Activated T-cell treated with anti-CD3 and anti-CD28 coated beads, Interleukin-2, amount 50 U/mL, for 1 hour (primary cell): ENCODE results near the gene CORIN.

ENCODE experiments used
- DNase-seq: peaks from one replicate; pipeline ENCODE4 v3.0.0-alpha.2; 2020

CORIN gene

GRCh38 chr4:47669946-47670345 lies 167.9 kb downstream of the CORIN start:
- DNase-seq: no peak

- no peak for DNase-seq
Measured at GRCh38 chr4:47668810-47669408, 169.0 kb downstream of the CORIN start.

- DNase-seq: no peak
Measured at GRCh38 chr4:47668256-47668655, 169.6 kb downstream of the CORIN start.

- DNase-seq: no peak
Measured at GRCh38 chr4:47667552-47667951, 170.3 kb downstream of the CORIN start.

GRCh38 chr4:47664051-47664826 lies 173.6 kb downstream of the CORIN start:
- no peak for DNase-seq

- no peak for DNase-seq
Measured at GRCh38 chr4:47662975-47663374, 174.9 kb downstream of the CORIN start.

- DNase-seq: no peak
Measured at GRCh38 chr4:47661741-47662140, 176.1 kb downstream of the CORIN start.

GRCh38 chr4:47659342-47659741 lies 178.5 kb downstream of the CORIN start:
- no peak for DNase-seq

- DNase-seq: no peak
Measured at GRCh38 chr4:47654972-47655693, 182.7 kb downstream of the CORIN start.

- no peak for DNase-seq
Measured at GRCh38 chr4:47652092-47652491, 185.8 kb downstream of the CORIN start.

- no peak for DNase-seq
Measured at GRCh38 chr4:47651231-47651630, 186.6 kb downstream of the CORIN start.

- no peak for DNase-seq
Measured at GRCh38 chr4:47650584-47651130, 187.2 kb downstream of the CORIN start.

GRCh38 chr4:47647544-47647943 lies 190.3 kb downstream of the CORIN start:
- DNase-seq: no peak

GRCh38 chr4:47647029-47647428 lies 190.8 kb downstream of the CORIN start:
- DNase-seq: no peak

- no peak for DNase-seq
Measured at GRCh38 chr4:47646372-47646771, 191.5 kb downstream of the CORIN start.

GRCh38 chr4:47643845-47644244 lies 194.0 kb downstream of the CORIN start:
- DNase-seq: no peak

GRCh38 chr4:47642985-47643760 lies 194.7 kb downstream of the CORIN start:
- no peak for DNase-seq

- no peak for DNase-seq
Measured at GRCh38 chr4:47642191-47642830, 195.6 kb downstream of the CORIN start.

- no peak for DNase-seq
Measured at GRCh38 chr4:47641755-47642154, 196.1 kb downstream of the CORIN start.

- DNase-seq: no peak
Measured at GRCh38 chr4:47640911-47641310, 197.0 kb downstream of the CORIN start.

GRCh38 chr4:47639531-47639930 lies 198.3 kb downstream of the CORIN start:
- DNase-seq: no peak

GRCh38 chr4:47631161-47631560 lies 206.7 kb downstream of the CORIN start:
- DNase-seq: no peak
